AG04449 (cell line): ENCODE results near the gene DCAF4.

ENCODE experiments used
- CTCF ChIA-PET: fragments of 350-600 bp; formaldehyde crosslinking; extraction: SDS; loops from one replicate; lab custom pipeline; 2021; ENCODE audit warnings: antibody characterized with exemption; lab: Yijun Ruan, JAX
- POLR2A ChIA-PET: fragments of 400-600, 350-600 bp; formaldehyde crosslinking; extraction: SDS; loops from one replicate; lab custom pipeline; 2020; ENCODE audit warnings: antibody characterized with exemption, inconsistent platforms; lab: Yijun Ruan, JAX
- DNase-seq: peaks from one replicate; pipeline ENCODE4 v3.0.0-alpha.2; 2010; ENCODE audit warnings: low read depth, low spot score
- H3K4me3 ChIP-seq: 2 replicates; pipeline ENCODE4 v1.5.1; 2011; ENCODE audit warnings: low read depth, mild to moderate bottlenecking, control low read depth, low read length
- TF ChIP-seq, protein P1 (sequence below): IDR thresholded peaks from one replicate; pipeline ENCODE4 v1.5.1; 2011; ENCODE audit warnings: mild to moderate bottlenecking, moderate library complexity, low read length, control low read depth, inconsistent platforms; ENCODE audit not compliant: insufficient read depth; ENCODE audit errors: missing control alignments

Gene DCAF4

DNA sequence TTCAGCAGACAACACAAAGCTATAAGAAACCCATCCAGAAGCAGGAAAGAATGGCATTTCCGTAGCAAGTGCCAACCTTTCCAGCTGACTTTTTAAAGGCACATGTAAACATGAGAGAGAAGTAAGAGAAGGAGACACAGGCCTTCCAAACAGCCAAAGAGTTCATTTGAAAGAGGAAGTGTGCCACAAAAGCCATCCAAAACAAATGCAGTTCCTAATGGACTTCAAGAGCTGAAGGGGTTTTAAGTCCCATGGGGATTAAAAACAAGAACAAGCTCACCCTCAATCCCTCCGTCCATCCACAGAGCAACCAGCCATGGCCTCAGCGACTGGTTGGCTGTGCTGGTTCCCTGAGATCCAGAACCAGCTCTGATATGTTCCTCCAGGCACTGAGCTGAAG lies 27.8 kb upstream of the DCAF4 start:
- H3K4me3 ChIP-seq, result no peak overlapping the region
- POLR2A ChIA-PET, result no interaction called here
- CTCF ChIA-PET, result interaction anchor here (1.5 to 4.6 kb wide), 4 partner anchors 50 to 384 kb away, joined by 3 to 45 read pairs (median 12); no protein-coding TSS in a partner anchor
- TF ChIP-seq, protein P1, sequence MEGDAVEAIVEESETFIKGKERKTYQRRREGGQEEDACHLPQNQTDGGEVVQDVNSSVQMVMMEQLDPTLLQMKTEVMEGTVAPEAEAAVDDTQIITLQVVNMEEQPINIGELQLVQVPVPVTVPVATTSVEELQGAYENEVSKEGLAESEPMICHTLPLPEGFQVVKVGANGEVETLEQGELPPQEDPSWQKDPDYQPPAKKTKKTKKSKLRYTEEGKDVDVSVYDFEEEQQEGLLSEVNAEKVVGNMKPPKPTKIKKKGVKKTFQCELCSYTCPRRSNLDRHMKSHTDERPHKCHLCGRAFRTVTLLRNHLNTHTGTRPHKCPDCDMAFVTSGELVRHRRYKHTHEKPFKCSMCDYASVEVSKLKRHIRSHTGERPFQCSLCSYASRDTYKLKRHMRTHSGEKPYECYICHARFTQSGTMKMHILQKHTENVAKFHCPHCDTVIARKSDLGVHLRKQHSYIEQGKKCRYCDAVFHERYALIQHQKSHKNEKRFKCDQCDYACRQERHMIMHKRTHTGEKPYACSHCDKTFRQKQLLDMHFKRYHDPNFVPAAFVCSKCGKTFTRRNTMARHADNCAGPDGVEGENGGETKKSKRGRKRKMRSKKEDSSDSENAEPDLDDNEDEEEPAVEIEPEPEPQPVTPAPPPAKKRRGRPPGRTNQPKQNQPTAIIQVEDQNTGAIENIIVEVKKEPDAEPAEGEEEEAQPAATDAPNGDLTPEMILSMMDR, result no peak
- no peak for DNase-seq

DNA sequence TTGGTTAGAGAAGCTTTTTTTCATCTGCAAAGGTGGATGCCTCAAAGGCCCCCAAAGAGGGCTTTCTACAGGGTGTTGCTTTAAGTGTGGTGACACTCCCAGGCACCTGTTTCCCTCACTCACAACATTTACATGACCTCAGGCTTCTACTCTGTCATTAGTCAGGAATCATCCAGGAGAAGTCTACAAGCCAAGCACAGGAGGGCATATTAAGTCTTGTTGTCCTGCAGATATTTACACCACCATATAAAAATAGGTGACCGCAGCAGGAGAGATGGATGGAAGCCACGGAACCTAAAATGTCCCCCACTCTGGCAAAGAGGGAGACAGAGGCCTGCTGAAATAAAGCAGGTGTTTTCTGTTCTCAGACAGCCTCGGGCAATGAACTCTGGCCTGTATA lies 24.9 kb upstream of the DCAF4 start:
- ChIA-PET CTCF (interaction anchor here (0.8 kb wide), 1 partner anchor 387 kb away, joined by 3 read pairs; no protein-coding TSS in a partner anchor), POLR2A (no interaction called here)
- TF ChIP-seq, protein P1, result no peak
- DNase-seq, result no peak
- no peak overlapping the region for H3K4me3 ChIP-seq

DNA sequence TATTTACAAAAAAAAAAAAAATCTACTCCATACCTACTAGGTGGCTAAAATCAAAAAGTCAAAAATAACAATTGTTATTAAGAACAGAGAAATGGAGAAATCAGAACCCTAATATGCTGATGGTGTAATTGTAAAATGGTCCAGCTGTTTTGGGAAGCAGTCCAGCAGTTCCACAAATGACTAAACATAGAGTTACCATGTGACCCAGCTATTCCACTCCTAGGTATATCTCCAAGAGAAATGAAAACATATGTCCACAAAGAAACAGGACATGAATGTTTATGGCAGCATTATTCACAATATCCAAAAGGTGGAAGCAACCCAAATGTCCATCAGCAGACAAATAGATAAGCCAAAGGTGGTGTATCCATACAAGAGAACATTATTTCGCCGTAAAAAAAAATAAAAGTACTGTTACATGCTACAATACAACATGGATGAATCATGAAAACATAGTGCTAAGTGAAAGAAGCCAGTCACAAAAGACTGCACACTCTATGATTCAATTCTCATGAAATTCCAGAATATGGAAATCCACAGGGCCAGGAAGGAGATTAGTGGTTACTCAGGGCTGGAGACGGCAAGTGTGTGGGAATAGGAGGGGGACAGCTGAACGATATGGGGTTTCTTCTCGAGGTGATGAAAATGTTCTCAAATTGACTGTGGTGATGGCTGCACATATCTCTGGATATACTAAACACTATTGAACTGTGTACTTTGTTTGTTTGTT lies 23.3 kb upstream of the DCAF4 start:
- CTCF ChIA-PET, result interaction anchor here (1.0 to 5.0 kb wide), 18 partner anchors 9 to 397 kb away, joined by 3 to 299 read pairs (median 6); partner anchors contain the start of gene DPF3
- TF ChIP-seq, protein P1, result no peak
- H3K4me3 ChIP-seq, result no peak overlapping the region
- POLR2A ChIA-PET, result no interaction called here
- no peak for DNase-seq

DNA sequence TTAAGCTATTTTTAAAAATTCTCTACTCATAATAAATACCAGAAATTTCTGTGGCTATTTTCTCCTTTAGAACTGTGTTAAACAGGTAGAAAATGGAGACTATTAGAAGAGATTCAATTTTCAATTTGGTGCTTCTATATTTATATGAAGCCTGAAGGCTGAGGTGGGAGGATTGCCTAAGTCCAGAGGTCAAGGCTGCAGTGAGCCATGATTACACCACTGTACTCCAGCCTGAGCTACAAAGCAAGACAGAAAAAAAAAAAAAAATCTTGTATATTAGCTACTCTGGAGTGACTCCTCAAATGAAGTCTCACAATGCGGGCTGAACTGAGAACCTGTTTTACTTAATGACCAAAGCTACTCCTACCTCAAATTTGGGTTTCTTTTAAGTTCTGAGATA lies 22.5 kb upstream of the DCAF4 start:
- CTCF ChIA-PET, result interaction anchor here (0.9 to 5.0 kb wide), 32 partner anchors 7 to 398 kb away, joined by 3 to 299 read pairs (median 6); partner anchors contain the start of gene DPF3
- TF ChIP-seq, protein P1, result no peak
- no peak for DNase-seq
- no peak overlapping the region for H3K4me3 ChIP-seq
- POLR2A ChIA-PET, result no interaction called here

DNA sequence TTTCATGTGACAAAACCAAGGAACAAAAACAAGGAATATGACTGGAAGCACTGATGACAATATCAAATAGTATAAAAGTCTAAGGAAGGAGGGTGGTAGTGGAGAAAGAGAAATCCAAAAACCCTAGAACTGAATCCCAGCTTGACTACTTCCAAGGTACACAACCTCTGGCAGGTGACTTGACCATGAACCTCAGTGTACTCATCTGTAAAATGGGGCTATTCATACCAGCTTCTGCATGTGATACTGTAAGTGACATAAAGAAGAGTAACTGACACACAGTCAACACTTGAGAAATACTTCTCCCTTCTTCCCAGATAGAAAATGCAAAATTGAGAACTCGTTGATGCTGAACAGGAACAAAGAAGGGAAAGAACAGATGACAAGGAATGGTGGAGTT lies 22.0 kb upstream of the DCAF4 start:
- H3K4me3 ChIP-seq, result no peak overlapping the region
- TF ChIP-seq, protein P1, result no peak
- no peak for DNase-seq
- ChIA-PET CTCF (interaction anchor here (0.9 to 5.0 kb wide), 39 partner anchors 7 to 399 kb away, joined by 3 to 299 read pairs (median 6); partner anchors contain the start of gene DPF3), POLR2A (no interaction called here)
